ENCODE results near the gene ARAP2. TPM values are rescaled to one million over a fixed set of nuclear protein-coding genes. Genes with fewer than 3 reads are reported as not detected.

ARAP2 gene
- total and polyA plus RNA-seq, 5 donors from 2014 or later: 10.2 to 92.2 (median 14.6) TPM

- Mint-ChIP-seq H3K9me3 (peaks cover 0 to 3% (median 2%) of the 10 kb centered on the region in 7 donors), H3K4me3 (no peak overlapping the region), H3K27ac (no peak overlapping the region), H3K27me3 (no peaks in the 10 kb centered on the region), H3K36me3 (no peaks in the 10 kb centered on the region), H3K4me1 (peaks cover 0 to 2% (median 0%) of the 10 kb centered on the region in 4 donors)
- no peaks in the 10 kb centered on the region for H3K36me3 ChIP-seq (ENCODE audit: control insufficient read depth, insufficient read depth, low read length)
- DNase-seq (no peak), ATAC-seq (ENCODE audit: low read depth in 2 of 2) (no peak)
- no peaks in the 10 kb centered on the region for H3K4me1 ChIP-seq (ENCODE audit: control insufficient read depth, insufficient read depth, low read length, poor library complexity, severe bottlenecking)
- H3K9me3 ChIP-seq (ENCODE audit: control insufficient read depth in 2 of 2, low read length in 2 of 2): no peaks in the 10 kb centered on the region
- no peak overlapping the region for H3K27ac ChIP-seq (ENCODE audit: insufficient read depth, low read length, poor library complexity, severe bottlenecking)
- no peak overlapping the region for H3K4me3 ChIP-seq (ENCODE audit: low read depth, low read length)
- no peaks in the 10 kb centered on the region for H3K27me3 ChIP-seq (ENCODE audit: control insufficient read depth, insufficient read depth, low read length)
Observed at GRCh38 chr4:36042122-36042970, 202.0 kb downstream of the ARAP2 start.

DNA sequence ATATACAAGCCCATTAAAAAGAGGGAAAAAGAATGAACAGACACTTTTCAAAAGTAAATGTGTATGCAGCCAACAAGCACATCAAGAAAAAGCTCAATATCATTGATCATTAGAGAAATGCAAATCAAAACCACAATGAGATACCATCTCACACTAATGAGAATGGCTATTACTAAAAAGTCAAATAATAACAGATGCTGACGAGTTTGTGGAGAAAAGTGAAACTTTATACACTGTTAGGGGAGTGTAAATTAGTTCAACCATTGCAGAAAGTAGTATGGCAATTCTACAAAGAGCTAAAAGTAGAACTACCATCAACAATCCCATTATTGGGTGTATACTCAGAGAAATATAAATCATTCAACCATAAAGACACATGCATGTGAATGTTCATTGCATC lies 203.0 kb downstream of the ARAP2 start:
- Histone ChIP-seq H3K27ac (ENCODE audit: insufficient read depth, low read length, poor library complexity, severe bottlenecking) (no peak overlapping the region), H3K27me3 (ENCODE audit: control insufficient read depth, insufficient read depth, low read length) (no peaks in the 10 kb centered on the region), H3K9me3 (ENCODE audit: control insufficient read depth in 2 of 2, low read length in 2 of 2) (no peaks in the 10 kb centered on the region), H3K4me1 (ENCODE audit: control insufficient read depth, insufficient read depth, low read length, poor library complexity, severe bottlenecking) (no peaks in the 10 kb centered on the region), H3K36me3 (ENCODE audit: control insufficient read depth, insufficient read depth, low read length) (no peaks in the 10 kb centered on the region), H3K4me3 (ENCODE audit: low read depth, low read length) (no peak overlapping the region)
- H3K27me3 Mint-ChIP-seq: no peaks in the 10 kb centered on the region
- no peak overlapping the region for H3K4me3 Mint-ChIP-seq
- H3K4me1 Mint-ChIP-seq: peaks cover 0 to 2% (median 0%) of the 10 kb centered on the region in 4 donors
- ATAC-seq (ENCODE audit: low read depth in 2 of 2): no peak
- no peak overlapping the region for H3K27ac Mint-ChIP-seq
- peaks cover 0 to 7% (median 2%) of the 10 kb centered on the region in 7 donors for H3K9me3 Mint-ChIP-seq
- no peaks in the 10 kb centered on the region for H3K36me3 Mint-ChIP-seq
- DNase-seq: no peak

GRCh38 chr4:36039026-36039425 lies 205.3 kb downstream of the ARAP2 start:
- ATAC-seq (ENCODE audit: low read depth in 2 of 2): peak in 1 of 2 donors; percentile 34
- Histone ChIP-seq H3K27ac (ENCODE audit: insufficient read depth, low read length, poor library complexity, severe bottlenecking) (no peak overlapping the region), H3K4me3 (ENCODE audit: low read depth, low read length) (no peak overlapping the region), H3K27me3 (ENCODE audit: control insufficient read depth, insufficient read depth, low read length) (no peaks in the 10 kb centered on the region), H3K36me3 (ENCODE audit: control insufficient read depth, insufficient read depth, low read length) (no peaks in the 10 kb centered on the region), H3K9me3 (ENCODE audit: control insufficient read depth in 2 of 2, low read length in 2 of 2) (no peaks in the 10 kb centered on the region), H3K4me1 (ENCODE audit: control insufficient read depth, insufficient read depth, low read length, poor library complexity, severe bottlenecking) (no peaks in the 10 kb centered on the region)
- Mint-ChIP-seq H3K27ac (no peak overlapping the region), H3K4me1 (peaks cover 0 to 2% (median 0%) of the 10 kb centered on the region in 4 donors), H3K27me3 (no peaks in the 10 kb centered on the region), H3K9me3 (peaks cover 0 to 7% (median 4%) of the 10 kb centered on the region in 7 donors), H3K36me3 (no peaks in the 10 kb centered on the region), H3K4me3 (no peak overlapping the region)
- DNase-seq: peak in 1 of 3 donors; percentile 4

- H3K4me3 ChIP-seq (ENCODE audit: low read depth, low read length): no peak overlapping the region
- no peaks in the 10 kb centered on the region for H3K4me1 ChIP-seq (ENCODE audit: control insufficient read depth, insufficient read depth, low read length, poor library complexity, severe bottlenecking)
- H3K27ac Mint-ChIP-seq: no peak overlapping the region
- no peak for ATAC-seq (ENCODE audit: low read depth in 2 of 2)
- no peak for DNase-seq
- peaks cover 0 to 2% (median 0%) of the 10 kb centered on the region in 4 donors for H3K4me1 Mint-ChIP-seq
- no peaks in the 10 kb centered on the region for H3K36me3 ChIP-seq (ENCODE audit: control insufficient read depth, insufficient read depth, low read length)
- H3K27me3 ChIP-seq (ENCODE audit: control insufficient read depth, insufficient read depth, low read length): no peaks in the 10 kb centered on the region
- no peak overlapping the region for H3K27ac ChIP-seq (ENCODE audit: insufficient read depth, low read length, poor library complexity, severe bottlenecking)
- no peaks in the 10 kb centered on the region for H3K36me3 Mint-ChIP-seq
- no peaks in the 10 kb centered on the region for H3K9me3 ChIP-seq (ENCODE audit: control insufficient read depth in 2 of 2, low read length in 2 of 2)
- no peak overlapping the region for H3K4me3 Mint-ChIP-seq
- peaks cover 0 to 9% (median 4%) of the 10 kb centered on the region in 7 donors for H3K9me3 Mint-ChIP-seq
- H3K27me3 Mint-ChIP-seq: no peaks in the 10 kb centered on the region
Observed at GRCh38 chr4:36038491-36038890, 205.8 kb downstream of the ARAP2 start.

DNA sequence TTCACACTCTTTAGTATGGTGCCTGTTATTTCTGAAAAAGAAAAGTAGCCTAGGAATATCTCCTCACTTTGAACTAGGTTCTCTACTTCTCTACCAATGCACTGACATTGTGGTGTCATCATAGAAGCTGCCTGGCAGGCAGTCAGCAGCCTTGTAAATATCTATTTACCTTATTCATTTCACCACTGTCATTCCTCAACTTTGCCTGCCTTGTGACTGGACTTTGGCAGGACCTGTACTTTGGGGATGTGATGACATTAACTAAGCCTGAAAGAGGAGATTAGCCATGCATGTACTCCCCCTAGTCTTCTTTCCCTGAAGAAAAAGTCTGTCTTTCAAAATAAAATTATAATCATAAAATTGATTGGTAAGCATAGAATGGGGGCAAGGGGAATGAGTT lies 207.2 kb downstream of the ARAP2 start:
- no peak for DNase-seq
- H3K27ac Mint-ChIP-seq: no peak overlapping the region

GRCh38 chr4:36029951-36030350 lies 214.4 kb downstream of the ARAP2 start:
- Mint-ChIP-seq H3K4me1 (no peaks in the 10 kb centered on the region), H3K4me3 (no peak overlapping the region)
- no peaks in the 10 kb centered on the region for H3K4me1 ChIP-seq (ENCODE audit: control insufficient read depth, insufficient read depth, low read length, poor library complexity, severe bottlenecking)

More for the DNA sequence above, 207.2 kb downstream of the ARAP2 start:
- Mint-ChIP-seq H3K36me3 (no peaks in the 10 kb centered on the region), H3K4me1 (peaks cover 0 to 2% (median 0%) of the 10 kb centered on the region in 4 donors), H3K27me3 (no peaks in the 10 kb centered on the region), H3K9me3 (peaks cover 0 to 9% (median 7%) of the 10 kb centered on the region in 7 donors), H3K4me3 (no peak overlapping the region)
- no peaks in the 10 kb centered on the region for H3K9me3 ChIP-seq (ENCODE audit: control insufficient read depth in 2 of 2, low read length in 2 of 2)
- H3K27me3 ChIP-seq (ENCODE audit: control insufficient read depth, insufficient read depth, low read length): no peaks in the 10 kb centered on the region
- no peak overlapping the region for H3K4me3 ChIP-seq (ENCODE audit: low read depth, low read length)
- no peak overlapping the region for H3K27ac ChIP-seq (ENCODE audit: insufficient read depth, low read length, poor library complexity, severe bottlenecking)
- ATAC-seq (ENCODE audit: low read depth in 2 of 2): no peak
- no peaks in the 10 kb centered on the region for H3K36me3 ChIP-seq (ENCODE audit: control insufficient read depth, insufficient read depth, low read length)
- no peaks in the 10 kb centered on the region for H3K4me1 ChIP-seq (ENCODE audit: control insufficient read depth, insufficient read depth, low read length, poor library complexity, severe bottlenecking)

DNA sequence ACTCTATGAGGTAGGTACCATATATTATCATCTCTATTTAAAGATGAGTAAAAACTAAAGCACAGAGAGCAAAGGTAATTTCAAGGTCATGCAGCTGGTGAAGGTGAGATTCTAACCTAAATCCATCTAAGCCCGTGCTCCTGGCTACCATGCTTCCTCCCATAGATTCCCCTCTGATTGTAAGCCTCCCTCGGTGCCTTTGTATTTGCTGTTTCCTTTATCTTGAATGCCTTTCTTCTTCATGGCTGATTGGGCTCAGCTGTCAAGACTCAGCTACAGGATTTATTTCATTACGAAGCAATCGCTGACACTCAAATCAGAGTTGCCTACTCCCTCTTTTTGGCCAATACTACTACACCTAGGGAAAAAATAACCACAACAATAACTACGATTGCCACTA lies 217.1 kb downstream of the ARAP2 start:
- H3K36me3 Mint-ChIP-seq: no peaks in the 10 kb centered on the region
- H3K4me1 ChIP-seq (ENCODE audit: control insufficient read depth, insufficient read depth, low read length, poor library complexity, severe bottlenecking): no peaks in the 10 kb centered on the region
- no peaks in the 10 kb centered on the region for H3K27me3 Mint-ChIP-seq
- no peaks in the 10 kb centered on the region for H3K4me1 Mint-ChIP-seq
- H3K4me3 Mint-ChIP-seq: no peak overlapping the region
- no peak overlapping the region for H3K27ac Mint-ChIP-seq
- no peak for DNase-seq
- no peaks in the 10 kb centered on the region for H3K9me3 ChIP-seq (ENCODE audit: control insufficient read depth in 2 of 2, low read length in 2 of 2)
- no peak overlapping the region for H3K4me3 ChIP-seq (ENCODE audit: low read depth, low read length)
- H3K27me3 ChIP-seq (ENCODE audit: control insufficient read depth, insufficient read depth, low read length): no peaks in the 10 kb centered on the region
- H3K27ac ChIP-seq (ENCODE audit: insufficient read depth, low read length, poor library complexity, severe bottlenecking): no peak overlapping the region
- H3K9me3 Mint-ChIP-seq: peaks cover 0 to 2% (median 0%) of the 10 kb centered on the region in 7 donors
- ATAC-seq (ENCODE audit: low read depth in 2 of 2): no peak
- H3K36me3 ChIP-seq (ENCODE audit: control insufficient read depth, insufficient read depth, low read length): no peaks in the 10 kb centered on the region

More at GRCh38 chr4:36029951-36030350, 214.4 kb downstream of the ARAP2 start:
- no peak for ATAC-seq (ENCODE audit: low read depth in 2 of 2)
- H3K36me3 Mint-ChIP-seq: no peaks in the 10 kb centered on the region
- no peak overlapping the region for H3K27ac ChIP-seq (ENCODE audit: insufficient read depth, low read length, poor library complexity, severe bottlenecking)
- H3K36me3 ChIP-seq (ENCODE audit: control insufficient read depth, insufficient read depth, low read length): no peaks in the 10 kb centered on the region
- no peaks in the 10 kb centered on the region for H3K27me3 ChIP-seq (ENCODE audit: control insufficient read depth, insufficient read depth, low read length)
- no peak for DNase-seq
- H3K9me3 ChIP-seq (ENCODE audit: control insufficient read depth in 2 of 2, low read length in 2 of 2): no peaks in the 10 kb centered on the region
- H3K9me3 Mint-ChIP-seq: peaks cover 0 to 8% (median 4%) of the 10 kb centered on the region in 7 donors
- H3K4me3 ChIP-seq (ENCODE audit: low read depth, low read length): no peak overlapping the region
- no peak overlapping the region for H3K27ac Mint-ChIP-seq
- no peaks in the 10 kb centered on the region for H3K27me3 Mint-ChIP-seq
